ENCODE results near the gene ALPP. TPM values are rescaled to one million over a fixed set of nuclear protein-coding genes. Genes with fewer than 3 reads are reported as not detected.
"Not testable (repeated sequence)": the region's sequence is repeated elsewhere in the genome, so short reads cannot be mapped to it uniquely, and the experiment has no call there.

ALPP gene
- total and polyA plus RNA-seq, 3 experiments from 2014 or later, result not detected

DNA sequence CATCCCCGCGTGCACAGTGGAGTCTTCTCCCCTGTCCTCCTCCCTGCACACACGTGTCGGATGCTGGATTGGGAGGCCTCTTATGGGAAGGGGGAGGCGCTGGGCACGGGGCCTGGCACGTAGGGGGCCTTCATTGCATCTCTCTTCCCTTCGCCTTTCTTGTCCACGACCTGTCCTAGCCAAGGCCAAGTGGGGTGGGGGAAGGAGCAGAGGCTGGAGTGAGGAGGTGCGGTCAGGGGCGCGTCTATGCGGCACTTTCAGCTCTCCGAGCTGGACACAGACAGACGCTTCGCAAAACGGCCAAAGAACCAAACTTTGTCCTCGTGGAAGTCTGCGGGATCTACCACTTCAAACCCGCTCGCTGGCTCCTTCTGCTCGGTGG lies 41.5 kb downstream of the ALPP start:
- Histone ChIP-seq H3K4me1 (ENCODE audit: insufficient read depth, low read length) (no peaks in the 10 kb centered on the region), H3K9me3 (ENCODE audit: low read length) (no peaks in the 10 kb centered on the region), H3K27ac (ENCODE audit: low read depth, low read length) (no peak overlapping the region), H3K27me3 (ENCODE audit: insufficient read depth, low read length, poor library complexity, severe bottlenecking) (no peaks in the 10 kb centered on the region), H3K4me3 (ENCODE audit: low read length) (no peak overlapping the region), H3K36me3 (ENCODE audit: insufficient read depth, low read length) (no peaks in the 10 kb centered on the region)
- peak overlapping the region in 2 of 7 donors; percentile 50 to 51 for H3K4me3 Mint-ChIP-seq
- H3K27me3 Mint-ChIP-seq, result peaks cover 33 to 51% of the 10 kb centered on the region in 2 donors
- ChIA-PET POLR2A (no interaction called here), CTCF (no interaction called here)
- H3K9me3 Mint-ChIP-seq, result no peaks in the 10 kb centered on the region
- no peaks in the 10 kb centered on the region for H3K36me3 Mint-ChIP-seq
- no peak overlapping the region for H3K27ac Mint-ChIP-seq
- H3K4me1 Mint-ChIP-seq, result peaks cover 4 to 25% (median 8%) of the 10 kb centered on the region in 3 donors
- no peak for DNase-seq

DNA sequence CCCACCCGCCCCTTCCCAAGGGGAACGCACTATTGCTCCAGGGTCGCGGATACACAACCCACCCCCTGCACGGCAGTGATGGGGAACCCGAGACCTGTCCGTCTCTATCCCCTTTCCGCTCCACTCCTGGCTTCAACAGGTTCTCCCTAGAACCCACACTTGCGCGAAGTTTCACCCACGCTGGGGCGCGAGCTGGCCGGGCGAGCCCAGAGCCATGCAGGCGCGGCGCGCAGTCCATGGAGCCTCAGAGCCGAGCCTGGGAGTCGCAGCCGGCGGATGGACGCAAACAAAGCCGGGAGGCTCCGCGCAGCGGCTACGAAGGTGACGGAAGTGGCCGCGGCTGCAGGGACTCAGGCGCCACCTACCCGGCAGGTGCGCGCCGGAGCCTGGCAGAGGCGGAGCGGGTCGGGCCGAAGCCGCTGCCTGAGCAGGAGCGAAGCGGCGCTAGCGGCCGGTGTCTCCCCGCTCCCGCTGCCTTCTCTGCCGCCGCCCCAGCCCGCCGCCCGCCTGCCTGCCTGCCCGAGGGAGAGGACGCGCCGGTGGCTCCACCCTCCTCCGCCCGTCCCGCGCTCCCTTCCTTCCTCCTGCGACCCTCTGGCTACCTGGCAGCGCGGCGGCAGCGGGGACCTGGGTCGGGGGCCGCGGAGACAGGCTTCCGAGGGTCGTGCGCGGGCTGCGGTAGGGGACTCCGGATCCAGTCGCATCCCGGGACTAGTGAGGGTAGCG lies 42.1 kb downstream of the ALPP start:
- Histone ChIP-seq H3K36me3 (ENCODE audit: insufficient read depth, low read length) (no peaks in the 10 kb centered on the region), H3K4me1 (ENCODE audit: insufficient read depth, low read length) (no peaks in the 10 kb centered on the region), H3K27me3 (ENCODE audit: insufficient read depth, low read length, poor library complexity, severe bottlenecking) (no peaks in the 10 kb centered on the region), H3K27ac (ENCODE audit: low read depth, low read length) (no peak overlapping the region), H3K9me3 (ENCODE audit: low read length) (no peaks in the 10 kb centered on the region), H3K4me3 (ENCODE audit: low read length) (no peak overlapping the region)
- no peaks in the 10 kb centered on the region for H3K36me3 Mint-ChIP-seq
- H3K9me3 Mint-ChIP-seq, result no peaks in the 10 kb centered on the region
- peaks cover 4 to 25% (median 8%) of the 10 kb centered on the region in 3 donors for H3K4me1 Mint-ChIP-seq
- H3K4me3 Mint-ChIP-seq, result peak overlapping the region in 4 of 7 donors; percentile 15 to 51 (median 45)
- ChIA-PET POLR2A (no interaction called here), CTCF (interaction anchor here (1.4 kb wide), 1 partner anchor 17 kb away, joined by 3 read pairs; no protein-coding TSS in a partner anchor)
- peak in 1 of 5 donors; percentile 26 for DNase-seq
- peaks cover 30 to 47% of the 10 kb centered on the region in 2 donors for H3K27me3 Mint-ChIP-seq
- H3K27ac Mint-ChIP-seq, result no peak overlapping the region

DNA sequence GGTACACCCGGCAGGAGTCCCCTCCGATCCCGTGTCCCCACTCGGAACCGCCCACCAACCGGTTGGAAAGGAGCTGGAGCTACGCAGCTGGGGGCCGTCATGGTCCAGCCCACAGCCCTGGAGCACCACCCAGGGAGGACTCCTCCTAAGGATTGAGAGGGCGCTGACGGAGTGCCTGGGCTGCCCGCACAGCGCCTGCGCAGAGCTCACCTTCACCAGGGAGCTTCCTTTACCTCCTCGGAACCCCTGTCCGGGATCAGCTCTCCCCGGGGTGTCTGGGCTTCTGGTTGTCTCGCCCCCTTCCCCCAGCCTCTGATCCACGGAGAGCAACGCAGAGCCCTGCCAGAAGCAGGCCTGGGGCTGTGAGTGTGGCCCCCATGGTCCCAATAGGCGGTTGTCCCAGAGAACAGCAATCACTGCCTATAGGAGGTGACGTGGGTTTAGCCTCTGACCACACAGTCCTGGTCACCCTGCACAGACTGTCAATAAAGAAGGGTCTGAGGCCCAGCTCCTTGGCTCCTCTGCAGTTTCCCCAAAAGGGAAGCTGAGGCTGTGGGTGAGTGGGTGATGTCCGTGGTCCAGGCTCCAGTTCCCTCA lies 42.7 kb downstream of the ALPP start:
- Mint-ChIP-seq H3K9me3 (no peaks in the 10 kb centered on the region), H3K4me1 (peaks cover 4 to 25% (median 8%) of the 10 kb centered on the region in 3 donors), H3K4me3 (peak overlapping the region in 2 of 7 donors; percentile 26 to 46), H3K27ac (no peak overlapping the region), H3K36me3 (no peaks in the 10 kb centered on the region), H3K27me3 (peaks cover 29 to 41% of the 10 kb centered on the region in 2 donors)
- no peak overlapping the region for H3K27ac ChIP-seq (ENCODE audit: low read depth, low read length)
- H3K36me3 ChIP-seq (ENCODE audit: insufficient read depth, low read length), result no peaks in the 10 kb centered on the region
- ChIA-PET POLR2A (no interaction called here), CTCF (interaction anchor here (1.4 kb wide), 1 partner anchor 16 kb away, joined by 3 read pairs; no protein-coding TSS in a partner anchor)
- no peak overlapping the region for H3K4me3 ChIP-seq (ENCODE audit: low read length)
- no peaks in the 10 kb centered on the region for H3K4me1 ChIP-seq (ENCODE audit: insufficient read depth, low read length)
- H3K27me3 ChIP-seq (ENCODE audit: insufficient read depth, low read length, poor library complexity, severe bottlenecking), result no peaks in the 10 kb centered on the region
- H3K9me3 ChIP-seq (ENCODE audit: low read length), result no peaks in the 10 kb centered on the region
- no peak for DNase-seq

DNA sequence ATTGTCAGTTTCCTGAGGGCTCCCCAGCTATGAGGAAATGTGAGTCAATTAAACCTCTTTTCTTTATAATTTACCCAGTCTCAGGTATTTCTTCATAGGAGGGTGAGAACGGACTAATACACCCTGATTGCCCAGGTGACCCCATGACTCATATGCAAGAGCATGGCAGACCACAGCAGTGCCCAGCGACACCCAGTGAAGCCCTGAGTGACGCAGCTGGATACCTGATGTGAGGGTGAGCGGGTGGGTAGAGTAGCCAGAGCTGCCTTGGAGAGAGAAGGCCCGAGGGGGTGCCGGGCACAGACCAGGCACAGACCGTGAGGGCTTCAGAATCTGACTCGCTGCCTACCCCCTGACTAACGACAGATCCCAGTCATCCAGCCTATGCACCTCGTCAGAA lies 43.5 kb downstream of the ALPP start:
- ChIA-PET CTCF (interaction anchor here (1.4 kb wide), 1 partner anchor 16 kb away, joined by 3 read pairs; no protein-coding TSS in a partner anchor), POLR2A (no interaction called here)
- peaks cover 4 to 25% (median 8%) of the 10 kb centered on the region in 3 donors for H3K4me1 Mint-ChIP-seq
- no peaks in the 10 kb centered on the region for H3K36me3 Mint-ChIP-seq
- no peak overlapping the region for H3K4me3 ChIP-seq (ENCODE audit: low read length)
- DNase-seq, result no peak
- H3K9me3 Mint-ChIP-seq, result no peaks in the 10 kb centered on the region
- no peak overlapping the region for H3K27ac Mint-ChIP-seq
- H3K4me3 Mint-ChIP-seq, result peak overlapping the region in 5 of 7 donors; percentile 2 to 46 (median 36)
- H3K36me3 ChIP-seq (ENCODE audit: insufficient read depth, low read length), result no peaks in the 10 kb centered on the region
- no peaks in the 10 kb centered on the region for H3K9me3 ChIP-seq (ENCODE audit: low read length)
- H3K27me3 ChIP-seq (ENCODE audit: insufficient read depth, low read length, poor library complexity, severe bottlenecking), result no peaks in the 10 kb centered on the region
- no peak overlapping the region for H3K27ac ChIP-seq (ENCODE audit: low read depth, low read length)
- H3K4me1 ChIP-seq (ENCODE audit: insufficient read depth, low read length), result no peaks in the 10 kb centered on the region
- peaks cover 29 to 37% of the 10 kb centered on the region in 2 donors for H3K27me3 Mint-ChIP-seq

DNA sequence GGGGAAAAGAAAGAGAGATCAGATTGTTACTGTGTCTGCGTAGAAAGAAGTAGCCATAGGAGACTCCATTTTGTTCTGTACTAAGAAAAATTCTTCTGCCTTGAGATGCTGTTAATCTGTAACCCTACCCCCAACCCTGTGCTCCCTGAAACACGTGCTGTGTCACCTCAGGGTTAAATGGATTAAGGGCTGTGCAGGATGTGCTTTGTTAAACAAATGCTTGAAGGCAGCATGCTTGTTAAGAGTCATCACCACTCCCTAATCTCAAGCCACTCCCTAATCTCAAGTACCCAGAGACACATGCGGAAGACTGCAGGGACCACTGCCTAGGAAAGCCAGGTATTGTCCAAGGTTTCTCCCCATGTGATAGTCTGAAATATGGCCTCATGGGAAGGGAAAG lies 44.4 kb downstream of the ALPP start:
- CTCF ChIA-PET; H3K27ac ChIP-seq (ENCODE audit: low read depth, low read length); POLR2A ChIA-PET; H3K9me3 Mint-ChIP-seq; H3K36me3 Mint-ChIP-seq; H3K27ac Mint-ChIP-seq; H3K36me3 ChIP-seq (ENCODE audit: insufficient read depth, low read length); H3K4me3 ChIP-seq (ENCODE audit: low read length); H3K9me3 ChIP-seq (ENCODE audit: low read length); H3K4me3 Mint-ChIP-seq; H3K4me1 ChIP-seq (ENCODE audit: insufficient read depth, low read length); DNase-seq; H3K27me3 ChIP-seq (ENCODE audit: insufficient read depth, low read length, poor library complexity, severe bottlenecking): not testable (repeated sequence)
- Mint-ChIP-seq H3K27me3 (peaks cover 29 to 36% of the 10 kb centered on the region in 2 donors), H3K4me1 (peaks cover 4 to 25% (median 8%) of the 10 kb centered on the region in 3 donors)

DNA sequence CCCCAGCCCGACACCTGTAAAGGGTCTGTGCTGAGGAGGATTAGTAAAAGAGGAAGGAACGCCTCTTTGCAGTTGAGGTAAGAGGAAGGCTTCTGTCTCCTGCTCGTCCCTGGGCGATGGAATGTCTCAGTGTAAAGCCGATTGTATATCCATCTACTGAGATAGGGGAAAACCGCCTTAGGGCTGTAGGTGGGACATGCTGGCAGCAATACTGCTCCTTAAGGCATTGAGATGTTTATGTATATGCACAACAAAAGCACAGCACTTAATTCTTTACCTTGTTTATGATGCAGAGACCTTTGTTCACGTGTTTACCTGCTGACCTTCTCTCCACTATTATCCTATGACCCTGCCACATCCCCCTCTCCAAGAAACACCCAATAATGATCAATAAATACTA lies 44.9 kb downstream of the ALPP start:
- H3K27ac ChIP-seq (ENCODE audit: low read depth, low read length); POLR2A ChIA-PET; DNase-seq; H3K9me3 Mint-ChIP-seq; H3K27ac Mint-ChIP-seq; H3K4me3 ChIP-seq (ENCODE audit: low read length); H3K27me3 ChIP-seq (ENCODE audit: insufficient read depth, low read length, poor library complexity, severe bottlenecking); H3K9me3 ChIP-seq (ENCODE audit: low read length); H3K4me3 Mint-ChIP-seq; CTCF ChIA-PET; H3K36me3 ChIP-seq (ENCODE audit: insufficient read depth, low read length); H3K36me3 Mint-ChIP-seq; H3K4me1 ChIP-seq (ENCODE audit: insufficient read depth, low read length): not testable (repeated sequence)
- Mint-ChIP-seq H3K27me3 (peaks cover 25 to 32% of the 10 kb centered on the region in 2 donors), H3K4me1 (peaks cover 1 to 22% (median 5%) of the 10 kb centered on the region in 3 donors)

DNA sequence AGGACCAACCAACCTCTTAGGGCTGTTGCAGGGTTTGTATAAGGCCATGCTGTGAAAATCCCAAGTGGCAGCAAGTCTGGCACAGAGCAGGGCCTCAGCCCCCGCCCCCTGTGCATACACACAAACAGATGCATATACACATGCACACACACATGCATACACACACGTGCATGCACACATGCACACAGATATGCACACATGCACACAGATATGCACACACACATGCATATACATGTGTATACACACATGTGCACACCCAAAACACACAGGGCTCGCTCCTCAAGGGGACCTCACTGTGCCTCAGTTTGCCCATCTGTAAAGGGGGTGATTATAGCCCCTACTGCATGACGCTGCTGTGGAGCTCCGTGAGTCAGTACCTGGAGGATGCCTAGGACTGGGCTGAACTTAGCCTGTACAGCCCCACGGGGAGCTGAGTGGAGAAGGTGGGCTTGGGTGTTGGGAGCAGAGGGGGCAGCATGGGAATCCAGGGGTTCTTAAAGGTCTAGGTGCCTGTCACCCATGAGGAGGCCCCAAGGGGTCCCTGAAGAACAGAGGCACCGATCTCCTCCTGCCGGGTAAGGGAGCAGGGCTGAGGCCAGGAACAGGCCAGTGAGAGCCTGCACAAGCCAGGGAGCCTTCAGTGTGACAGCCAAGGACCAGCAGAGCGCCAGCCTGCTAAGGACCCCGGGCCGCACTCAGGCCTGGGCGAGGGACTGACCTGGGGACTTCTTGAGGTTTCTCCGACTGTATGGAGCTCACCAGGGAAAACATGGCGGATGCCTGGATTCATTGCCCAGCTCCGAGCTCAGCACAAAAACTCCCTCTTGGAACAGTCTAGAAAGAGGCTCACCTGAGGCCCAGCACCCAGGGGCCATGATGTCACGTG lies 53.4 kb downstream of the ALPP start:
- no peaks in the 10 kb centered on the region for H3K9me3 ChIP-seq (ENCODE audit: low read length)
- ChIA-PET CTCF (no interaction called here), POLR2A (no interaction called here)
- no peak overlapping the region for H3K4me3 ChIP-seq (ENCODE audit: low read length)
- no peaks in the 10 kb centered on the region for H3K36me3 Mint-ChIP-seq
- H3K9me3 Mint-ChIP-seq, result no peaks in the 10 kb centered on the region
- H3K4me1 ChIP-seq (ENCODE audit: insufficient read depth, low read length), result no peaks in the 10 kb centered on the region
- H3K27ac Mint-ChIP-seq, result no peak overlapping the region
- peaks cover 0 to 6% of the 10 kb centered on the region in 2 donors for H3K27me3 Mint-ChIP-seq
- no peak overlapping the region for H3K27ac ChIP-seq (ENCODE audit: low read depth, low read length)
- no peaks in the 10 kb centered on the region for H3K27me3 ChIP-seq (ENCODE audit: insufficient read depth, low read length, poor library complexity, severe bottlenecking)
- no peaks in the 10 kb centered on the region for H3K4me1 Mint-ChIP-seq
- no peaks in the 10 kb centered on the region for H3K36me3 ChIP-seq (ENCODE audit: insufficient read depth, low read length)
- DNase-seq, result no peak
- H3K4me3 Mint-ChIP-seq, result no peak overlapping the region
